ENCODE measurements around the gene RBP4.

GRCh38 chr10:93628858-93629257, 27.8 kb upstream of the RBP4 start:
- no peak for TF ChIP-seq CTCF (IDR thresholded peaks at IDR 0.05; ENCODE audit: low read depth, low read length)
- no peak for TF ChIP-seq MYC (IDR thresholded peaks at IDR 0.05; ENCODE audit: low read depth, low read length)
- TF ChIP-seq POLR2A (IDR thresholded peaks at IDR 0.05; ENCODE audit: extremely low read depth, insufficient read length) = no peak
